Sciatic nerve (tissue), 2 donors: ENCODE data around the gene POTEG. TPM values are rescaled to one million over a fixed set of nuclear protein-coding genes. Genes with fewer than 3 reads are reported as not detected.
"Not testable (repeated sequence)": the region's sequence is repeated elsewhere in the genome, so short reads cannot be mapped to it uniquely, and the experiment has no call there.

Source experiments
- ATAC-seq: fragments of 200-7000 bp; cut with Tn5 transposase; one replicate; pipeline ENCODE4 v1.9.1; 2020; ENCODE audit warnings: mild to moderate bottlenecking, moderate library complexity
- DNase-seq: peaks from one replicate; pipeline ENCODE4 v3.0.0-alpha.2; 2020; ENCODE audit warnings: low spot score
- intact Hi-C: fragments of 100-400 bp; cut with DNase I; formaldehyde crosslinking; loops from one replicate; pipeline ENCODE4 v1.14.2; 2022
- total RNA-seq: library from RNA; stranded (reverse); fragmentation: NEBNext Ultra II Directional; extraction: Animal tissue kit (Norgen Biotek cat#: 25700); gene quantifications from one replicate; pipeline ENCODE4 v1.2.1, GENCODE V29; 2021
- donor health status: DM: no; HTN: no; CAD: no.
- donor health status: DM: no; HTN: no; CAD: no.

POTEG gene
- total RNA-seq, 1 donor from 2014 or later, result not detected

- intact Hi-C loops, DNase-seq, ATAC-seq: not testable (repeated sequence)
Measured at GRCh38 chr14:19383008-19383584, 51.0 kb downstream of the POTEG start.

DNA sequence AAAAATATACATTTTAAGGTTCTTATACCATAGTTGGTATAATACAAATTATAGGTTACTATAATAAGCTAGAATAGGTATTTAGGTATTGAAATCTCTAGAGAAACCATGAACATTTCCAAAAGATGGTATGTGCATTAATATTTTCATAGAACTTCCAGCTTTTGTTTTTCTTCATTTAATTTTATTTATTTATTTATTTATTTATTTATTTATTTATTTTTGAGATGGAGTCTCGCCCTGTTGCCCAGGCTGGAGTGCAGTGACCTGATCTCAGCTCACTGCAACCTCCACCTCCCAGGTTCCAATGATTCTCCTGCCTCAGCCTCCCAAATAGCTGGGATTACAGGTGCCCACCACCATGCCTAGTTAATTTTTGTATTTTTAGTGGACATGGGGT, 54.0 kb downstream of the POTEG start:
- intact Hi-C loops, result not testable (repeated sequence)

GRCh38 chr14:19374451-19374903, 59.7 kb downstream of the POTEG start:
- intact Hi-C loops, ATAC-seq, DNase-seq: not testable (repeated sequence)

More for the DNA sequence above, 54.0 kb downstream of the POTEG start:
- not testable (repeated sequence) for ATAC-seq, DNase-seq

GRCh38 chr14:19372813-19373500, 61.2 kb downstream of the POTEG start:
- intact Hi-C loops, DNase-seq, ATAC-seq: not testable (repeated sequence)

DNA sequence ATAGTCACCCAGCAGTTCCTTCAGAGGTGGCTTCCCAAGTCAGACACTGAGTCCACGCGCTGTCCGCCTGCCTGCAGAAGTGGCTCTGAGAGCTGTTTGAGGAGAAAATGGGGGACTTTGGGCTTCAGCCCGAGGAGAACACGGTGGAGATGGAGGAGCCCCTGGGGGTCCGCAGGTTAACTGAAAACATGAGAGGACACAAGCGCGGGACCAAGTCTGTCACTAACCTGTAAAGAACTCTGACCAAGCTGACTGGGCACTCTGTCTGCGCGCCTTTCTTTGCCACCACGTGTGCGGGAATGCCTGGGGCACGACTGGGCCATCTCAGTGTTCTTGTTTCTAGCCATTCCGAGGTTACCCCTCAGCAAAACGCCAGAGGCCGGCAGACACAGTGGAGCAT, 62.4 kb downstream of the POTEG start:
- intact Hi-C loops, ATAC-seq, DNase-seq: not testable (repeated sequence)

DNA sequence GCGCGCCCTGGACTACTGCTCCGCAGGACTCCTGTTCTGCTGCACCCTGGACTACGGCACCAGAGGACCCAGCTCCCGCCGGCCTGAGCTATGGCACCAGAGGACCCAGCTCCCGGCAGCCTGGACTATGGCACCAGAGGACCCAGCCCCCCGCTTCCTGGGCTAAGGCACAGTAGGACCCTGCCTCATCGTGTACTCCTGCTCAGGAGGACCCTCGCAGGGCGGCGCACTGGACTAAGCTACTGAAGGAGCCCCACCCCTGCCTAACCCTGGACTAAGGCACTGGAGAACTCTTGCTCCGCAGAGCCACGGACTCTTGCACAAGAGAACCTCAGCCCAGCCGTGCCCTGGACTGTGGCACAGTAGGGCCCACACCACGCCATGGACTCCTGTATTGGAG, 71.3 kb downstream of the POTEG start:
- intact Hi-C loops, ATAC-seq, DNase-seq: not testable (repeated sequence)

DNA sequence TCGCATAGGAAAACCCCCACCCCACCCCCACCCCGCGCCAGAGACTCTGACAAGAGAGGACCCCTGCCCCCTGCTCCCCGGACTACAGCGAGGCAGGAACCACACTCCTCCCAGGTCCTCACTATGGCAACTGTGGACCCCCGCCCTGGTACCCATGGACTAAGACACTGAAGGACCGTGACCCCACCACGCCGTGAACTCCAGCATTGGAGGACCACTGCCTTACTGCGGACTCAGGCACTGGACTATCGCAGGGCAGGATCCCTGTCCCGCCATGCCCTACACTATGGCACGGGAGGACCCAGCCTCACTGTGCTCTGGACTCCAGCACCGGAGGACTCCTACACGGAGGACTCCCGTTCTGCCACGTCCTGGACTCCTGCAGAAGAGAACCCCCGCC, 71.8 kb downstream of the POTEG start:
- ATAC-seq, intact Hi-C loops, DNase-seq: not testable (repeated sequence)

DNA sequence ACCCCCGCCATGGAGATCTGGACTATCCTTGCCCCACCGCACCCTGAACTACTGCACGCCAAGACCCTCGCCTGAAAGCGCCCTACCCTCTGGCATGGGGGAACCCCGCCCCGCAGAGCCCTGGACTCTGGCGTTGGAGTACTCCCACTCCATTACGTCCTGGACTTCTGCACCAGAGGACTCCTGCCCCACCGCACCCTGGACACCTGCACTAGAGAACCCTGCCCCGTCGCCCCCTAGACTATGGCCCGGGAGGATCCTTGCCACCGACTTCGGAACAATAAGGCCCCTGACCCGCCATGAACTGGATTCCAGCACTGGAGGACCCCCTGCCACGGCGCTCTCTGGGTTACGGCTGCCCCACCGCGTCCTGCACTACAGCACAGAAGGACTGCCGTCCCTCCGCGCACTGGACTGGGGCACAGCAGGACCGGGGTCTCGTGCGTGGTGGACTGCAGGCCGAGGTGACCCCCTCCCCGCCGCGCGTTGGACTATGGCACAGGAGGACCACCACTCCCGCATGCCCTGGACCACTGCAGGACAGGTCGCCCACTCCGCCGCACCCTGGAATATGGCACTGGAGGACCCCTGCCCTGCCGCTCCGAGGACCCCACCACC, 72.4 kb downstream of the POTEG start:
- DNase-seq, ATAC-seq, intact Hi-C loops: not testable (repeated sequence)

GRCh38 chr14:19360937-19361635, 73.1 kb downstream of the POTEG start:
- DNase-seq, intact Hi-C loops, ATAC-seq: not testable (repeated sequence)
